Neural cell (in vitro differentiated cells): ENCODE results near the gene ZNF385D. TPM values are rescaled to one million over a fixed set of nuclear protein-coding genes. Genes with fewer than 3 reads are reported as not detected.

Experiments
- H2AFZ ChIP-seq: fragments of 200-600, 300-800 bp; sonication (generic), shearing (Covaris generic); 2 replicates; pipeline ENCODE4 v1.6.0; 2014; ENCODE audit warnings: low read depth, mild to moderate bottlenecking, antibody characterized with exemption, low read length, moderate library complexity
- H3F3A ChIP-seq: fragments of 200-600 bp; shearing (Covaris generic); 2 replicates; pipeline ENCODE4 v1.6.1; 2016; ENCODE audit warnings: mild to moderate bottlenecking, moderate library complexity, mixed read lengths, antibody characterized with exemption, low read length; ENCODE audit not compliant: insufficient read depth, poor library complexity, severe bottlenecking
- H3K27ac ChIP-seq: fragments of 200-600, 300-800 bp; sonication (generic), shearing (Covaris generic); 2 replicates; pipeline ENCODE4 v1.5.1; 2014; ENCODE audit warnings: mild to moderate bottlenecking, low read length, moderate library complexity
- H3K27me3 ChIP-seq: fragments of 300-800, 200-600 bp; sonication (generic), shearing (Covaris generic); 2 replicates; pipeline ENCODE4 v1.6.0; 2014; ENCODE audit warnings: mild to moderate bottlenecking, low read depth, low read length, moderate library complexity; ENCODE audit not compliant: insufficient read depth
- H3K36me3 ChIP-seq: fragments of 300-800, 200-600 bp; sonication (generic), shearing (Covaris generic); 2 replicates; pipeline ENCODE4 v1.5.1; 2014; ENCODE audit warnings: mild to moderate bottlenecking, antibody characterized with exemption, low read length, moderate library complexity; ENCODE audit not compliant: insufficient read depth
- H3K4me2 ChIP-seq: fragments of 300-800, 200-600 bp; sonication (generic), shearing (Covaris generic); 2 replicates; pipeline ENCODE4 v1.6.0; 2014; ENCODE audit warnings: mild to moderate bottlenecking, low read length
- H3K4me3 ChIP-seq: fragments of 300-800, 200-600 bp; sonication (generic), shearing (Covaris generic); 2 replicates; pipeline ENCODE4 v1.5.1; 2014; ENCODE audit warnings: mild to moderate bottlenecking, low read length, moderate library complexity
- H3K79me2 ChIP-seq: fragments of 200-600 bp; shearing (Covaris generic); replicated peaks from 2 replicates; pipeline ENCODE4 v1.6.0; 2014; ENCODE audit warnings: mild to moderate bottlenecking, low read length, moderate library complexity; ENCODE audit not compliant: insufficient read depth
- H3K9ac ChIP-seq: fragments of 300-800, 200-600 bp; sonication (generic), shearing (Covaris generic); 2 replicates; pipeline ENCODE4 v1.6.1; 2016; ENCODE audit warnings: mild to moderate bottlenecking, low read length, mixed read lengths
- H3K9me2 ChIP-seq: fragments of 200-600 bp; shearing (Covaris generic); 2 replicates; pipeline ENCODE4 v1.6.1; 2016; ENCODE audit warnings: mild to moderate bottlenecking, low read length, mixed read lengths; ENCODE audit not compliant: insufficient read depth
- H3K9me3 ChIP-seq: fragments of 200-600, 300-800 bp; sonication (generic), shearing (Covaris generic); 2 replicates; pipeline ENCODE4 v1.6.1; 2016; ENCODE audit warnings: mild to moderate bottlenecking, mixed run types, low read length, moderate library complexity, mixed read lengths
- H4K20me1 ChIP-seq: fragments of 200-600 bp; shearing (Covaris generic); 2 replicates; pipeline ENCODE4 v1.6.1; 2016; ENCODE audit warnings: mild to moderate bottlenecking, mixed run types; ENCODE audit not compliant: insufficient read depth
- CTCF ChIP-seq: fragments of 450-650 bp; IDR thresholded peaks from 2 replicates; pipeline ENCODE4 v1.5.1; 2014; ENCODE audit warnings: antibody characterized with exemption, mild to moderate bottlenecking, moderate library complexity; ENCODE audit not compliant: poor library complexity, severe bottlenecking
- EP300 ChIP-seq: fragments of 450-650 bp; conservative IDR thresholded peaks from 2 replicates; pipeline ENCODE4 v1.6.1; 2014; ENCODE audit warnings: antibody characterized with exemption, mild to moderate bottlenecking, moderate library complexity; ENCODE audit not compliant: poor library complexity, severe bottlenecking
- EZH2 ChIP-seq: fragments of 200-600, 300-800 bp; shearing (Covaris generic), sonication (generic); IDR thresholded peaks from 2 replicates; pipeline ENCODE4 v1.6.1; 2014; ENCODE audit warnings: antibody characterized with exemption, low read length, borderline replicate concordance, mild to moderate bottlenecking; ENCODE audit not compliant: insufficient read depth, poor library complexity, severe bottlenecking
- MXI1 ChIP-seq: fragments of 450-650 bp; conservative IDR thresholded peaks from 2 replicates; pipeline ENCODE4 v1.6.1; 2014; ENCODE audit warnings: antibody characterized with exemption, mild to moderate bottlenecking; ENCODE audit not compliant: poor library complexity, severe bottlenecking
- POLR2AphosphoS5 ChIP-seq: IDR thresholded peaks from 2 replicates; pipeline ENCODE4 v1.6.1; 2012
- RAD21 ChIP-seq: fragments of 450-650 bp; conservative IDR thresholded peaks from 2 replicates; pipeline ENCODE4 v1.6.1; 2014; ENCODE audit warnings: antibody characterized with exemption, mild to moderate bottlenecking, moderate library complexity
- REST ChIP-seq: IDR thresholded peaks from 2 replicates; pipeline ENCODE4 v1.6.1; 2012; ENCODE audit warnings: borderline replicate concordance
- SMC3 ChIP-seq: fragments of 450-650 bp; conservative IDR thresholded peaks from 2 replicates; pipeline ENCODE4 v1.6.1; 2014; ENCODE audit warnings: antibody characterized with exemption, mild to moderate bottlenecking, moderate library complexity; ENCODE audit not compliant: poor library complexity
- TAF1 ChIP-seq: IDR thresholded peaks from 2 replicates; pipeline ENCODE4 v1.6.1; 2012; ENCODE audit warnings: low read depth
- polyA plus RNA-seq: library from polyadenylated mRNA; depleted of rRNA; stranded (reverse); fragments of >200 nt; gene quantifications from 2 replicates; pipeline ENCODE4 v1.2.3, GENCODE V29; 2014

Gene ZNF385D
- polyA plus RNA-seq, 1 donor from 2014 or later, result 3.4 TPM

GRCh38 chr3:21393683-21394311, 357.2 kb downstream of the ZNF385D start:
- Histone ChIP-seq H3K79me2 (no peaks in the 10 kb centered on the region), H2AFZ (no peak overlapping the region), H3K4me2 (no peak overlapping the region), H3K9ac (no peak overlapping the region), H3K27me3 (no peaks in the 10 kb centered on the region), H3F3A (no peaks in the 10 kb centered on the region), H3K9me3 (no peaks in the 10 kb centered on the region), H3K27ac (no peak overlapping the region), H3K9me2 (no peaks in the 10 kb centered on the region), H3K4me3 (no peak overlapping the region), H3K36me3 (no peaks in the 10 kb centered on the region), H4K20me1 (no peaks in the 10 kb centered on the region)
- no peak for TF ChIP-seq POLR2AphosphoS5
- TF ChIP-seq REST, result no peak
- TF ChIP-seq EP300, result no peak
- TF ChIP-seq MXI1, result no peak
- TF ChIP-seq EZH2, result no peak
- no peak for TF ChIP-seq TAF1

GRCh38 chr3:21392526-21392925, 358.5 kb downstream of the ZNF385D start:
- no peaks in the 10 kb centered on the region for H3F3A ChIP-seq
- no peaks in the 10 kb centered on the region for H4K20me1 ChIP-seq
- H2AFZ ChIP-seq, result no peak overlapping the region
- no peaks in the 10 kb centered on the region for H3K36me3 ChIP-seq
- H3K4me3 ChIP-seq, result no peak overlapping the region
- H3K27ac ChIP-seq, result no peak overlapping the region
- H3K27me3 ChIP-seq, result no peaks in the 10 kb centered on the region
- H3K4me2 ChIP-seq, result no peak overlapping the region
- H3K9me2 ChIP-seq, result no peaks in the 10 kb centered on the region
- no peak overlapping the region for H3K9ac ChIP-seq
- H3K79me2 ChIP-seq, result no peaks in the 10 kb centered on the region
- TF ChIP-seq POLR2AphosphoS5 (no peak), EZH2 (no peak), TAF1 (no peak), CTCF (no peak), EP300 (no peak), REST (no peak), MXI1 (no peak), SMC3 (no peak), RAD21 (no peak)
- no peaks in the 10 kb centered on the region for H3K9me3 ChIP-seq
